Activated CD8-positive, alpha-beta memory T cell treated with anti-CD3 and anti-CD28 coated beads for 24 hours (primary cell): ENCODE results near the gene FGF5.
A peak's percentile ranks its signal among the peaks of the same experiment; 100 is the strongest.
"Not testable (repeated sequence)": the region's sequence is repeated elsewhere in the genome, so short reads cannot be mapped to it uniquely, and the experiment has no call there.

ENCODE experiments used
- DNase-seq: peaks from one replicate; pipeline ENCODE4 v3.0.0-alpha.2; 2020

The FGF5 gene

DNA sequence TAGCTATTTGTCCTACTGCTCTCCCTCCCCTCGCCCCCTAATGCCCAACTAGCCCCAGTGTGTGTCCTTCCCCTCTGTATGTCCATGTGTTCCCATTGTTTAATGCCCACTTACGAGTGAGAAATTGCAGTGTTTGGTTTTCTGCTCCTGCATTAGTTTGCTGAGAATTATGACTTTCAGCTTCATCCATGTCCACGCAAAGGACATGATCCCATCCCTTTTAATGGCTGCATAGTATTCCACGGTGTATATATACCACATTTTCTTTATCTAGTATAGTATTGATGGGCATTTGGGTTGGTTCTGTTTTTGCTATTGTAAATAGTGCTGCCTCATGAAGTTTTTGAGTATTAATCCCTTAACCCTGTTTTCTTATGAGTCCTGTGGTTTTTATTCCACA is 35.4 kb downstream of the FGF5 start:
- no peak for DNase-seq

DNA sequence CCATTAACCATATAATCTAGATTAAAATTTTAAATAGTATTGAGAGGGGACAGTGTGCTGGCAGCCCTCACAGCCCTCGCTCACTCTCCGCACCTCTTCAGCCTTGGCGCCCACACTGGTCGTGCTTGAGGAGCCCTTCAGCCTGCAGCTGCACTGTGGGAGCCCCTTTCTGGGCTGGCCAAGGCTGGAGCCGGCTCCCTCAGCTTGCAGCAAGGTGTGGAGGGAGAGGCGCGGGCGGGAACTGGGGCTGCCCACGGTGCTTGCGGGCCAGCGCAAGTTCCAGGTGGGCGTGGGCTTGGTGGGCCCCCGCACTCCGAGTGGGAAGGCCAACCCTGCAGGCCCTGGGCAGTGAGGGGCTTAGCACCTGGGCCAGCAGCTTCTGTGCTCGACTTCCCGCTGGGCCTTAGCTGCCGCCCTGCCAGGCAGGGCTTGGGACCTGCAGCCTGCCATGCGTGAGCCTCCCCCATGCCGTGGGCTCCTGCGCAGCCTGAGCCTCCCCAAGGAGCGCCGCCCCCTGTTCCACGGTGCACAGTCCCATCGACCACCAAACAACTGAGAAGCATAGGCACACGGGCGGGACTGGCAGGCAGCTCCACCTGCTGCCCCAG is 36.3 kb downstream of the FGF5 start:
- DNase-seq, result no peak

DNA sequence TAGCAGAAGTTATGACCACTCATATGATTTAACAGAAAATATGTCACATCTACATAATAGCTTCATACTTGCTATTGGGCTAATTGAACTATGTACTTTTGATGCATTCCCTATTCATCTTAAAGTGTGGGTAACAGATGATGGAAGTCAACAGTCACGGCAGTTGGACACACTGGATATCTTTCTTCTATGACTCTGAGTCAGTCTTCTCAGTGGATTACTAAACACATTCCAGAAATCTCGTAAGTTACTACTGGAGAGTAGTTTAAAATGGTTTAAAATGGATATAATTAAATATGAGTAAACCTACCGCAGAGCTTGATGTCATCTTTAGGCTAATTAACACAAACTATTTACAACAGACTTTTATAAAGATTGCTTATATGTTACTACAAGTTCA is 39.0 kb downstream of the FGF5 start:
- DNase-seq, result no peak

DNA sequence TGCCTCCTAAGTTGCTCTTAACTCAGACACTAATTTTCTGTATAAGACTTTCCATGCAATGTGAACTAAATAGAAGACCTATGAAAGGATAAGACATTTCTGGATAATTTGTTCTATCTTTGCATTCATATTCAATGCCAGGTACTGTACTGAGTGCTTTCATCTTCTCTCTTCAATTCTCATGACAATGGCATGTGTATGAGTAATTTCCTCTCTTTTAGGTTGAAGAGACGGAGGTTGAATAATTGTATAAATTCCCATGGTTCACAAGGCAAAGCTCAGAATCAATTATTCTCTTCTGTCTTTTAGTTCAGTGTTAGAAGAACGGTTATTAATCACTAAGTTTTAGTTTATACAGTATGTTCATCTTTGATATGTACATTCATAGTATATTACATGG is 39.8 kb downstream of the FGF5 start:
- no peak for DNase-seq

DNA sequence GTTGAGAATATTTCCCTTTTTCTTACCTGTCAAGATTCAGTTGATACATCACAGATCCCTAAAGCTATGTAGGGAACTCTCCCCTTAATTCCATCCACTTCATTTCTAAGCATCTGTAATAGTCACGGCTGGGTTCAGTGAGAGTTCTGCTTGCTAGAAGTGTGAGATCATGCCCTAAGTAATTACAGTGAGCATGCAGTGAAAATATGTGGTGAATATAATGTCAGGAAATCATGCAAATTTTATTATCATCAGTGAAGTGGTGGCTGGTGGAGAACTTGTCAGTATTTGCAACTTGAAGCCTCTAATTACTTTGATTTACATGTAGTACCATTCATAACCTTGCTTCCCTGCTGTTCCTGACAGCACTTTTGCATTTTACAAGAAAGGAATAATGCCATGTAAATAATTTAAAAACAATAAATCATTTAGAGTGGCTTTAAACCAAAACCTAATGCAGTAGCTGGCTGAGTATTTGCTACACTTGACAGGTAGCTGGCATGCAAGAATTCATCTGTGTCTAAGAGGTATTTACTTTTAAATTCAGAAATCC is 40.8 kb downstream of the FGF5 start:
- no peak for DNase-seq

DNA sequence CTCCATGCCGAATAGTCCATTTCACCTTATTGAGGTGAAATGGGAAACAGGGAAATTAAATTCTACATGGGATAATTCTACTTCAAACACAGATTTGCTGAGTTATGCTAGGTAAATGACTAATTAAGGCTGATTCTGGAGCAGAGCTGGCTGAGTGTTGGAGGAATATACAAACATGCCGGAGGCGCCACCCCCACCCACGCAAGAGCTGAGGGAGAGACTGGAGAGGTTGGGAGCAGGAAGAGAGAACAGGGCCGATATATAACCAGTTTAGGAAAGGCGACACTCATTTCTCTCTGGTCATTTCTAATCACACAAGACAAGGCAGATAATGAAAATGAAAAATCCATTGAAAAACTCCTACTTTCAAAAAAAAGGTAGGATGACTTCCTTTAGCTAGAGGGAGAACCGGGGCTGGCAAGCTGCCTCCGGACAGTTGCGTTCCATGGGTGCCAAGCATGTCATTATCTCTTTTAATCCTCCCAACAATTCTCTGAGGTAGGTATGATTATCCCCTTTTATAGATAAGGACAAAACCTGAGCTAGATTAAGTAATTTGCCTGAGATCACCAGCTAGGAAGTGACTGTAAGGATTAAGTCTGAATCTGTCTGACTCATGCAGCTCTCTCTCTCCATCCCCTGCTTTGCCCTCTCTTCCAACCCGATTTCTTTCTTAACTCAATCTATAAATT is 41.5 kb downstream of the FGF5 start:
- DNase-seq, result no peak

DNA sequence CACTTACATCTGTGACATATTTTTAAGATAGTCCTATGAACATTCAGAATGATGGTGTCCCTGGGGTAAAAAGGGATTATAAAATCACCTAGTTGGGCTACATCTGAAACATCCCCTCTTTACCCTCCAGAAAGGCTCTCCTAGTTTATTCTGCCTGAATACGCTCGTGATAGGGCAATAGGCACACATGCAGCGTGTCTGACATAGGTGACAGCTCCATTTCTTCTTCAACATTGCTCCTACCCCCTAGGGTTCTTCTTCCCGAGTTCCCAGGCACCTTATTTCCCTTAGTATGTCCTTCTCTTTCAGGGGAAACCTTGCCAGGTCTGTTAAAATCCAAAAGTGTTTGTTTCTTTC is 42.0 kb downstream of the FGF5 start:
- DNase-seq, result no peak

DNA sequence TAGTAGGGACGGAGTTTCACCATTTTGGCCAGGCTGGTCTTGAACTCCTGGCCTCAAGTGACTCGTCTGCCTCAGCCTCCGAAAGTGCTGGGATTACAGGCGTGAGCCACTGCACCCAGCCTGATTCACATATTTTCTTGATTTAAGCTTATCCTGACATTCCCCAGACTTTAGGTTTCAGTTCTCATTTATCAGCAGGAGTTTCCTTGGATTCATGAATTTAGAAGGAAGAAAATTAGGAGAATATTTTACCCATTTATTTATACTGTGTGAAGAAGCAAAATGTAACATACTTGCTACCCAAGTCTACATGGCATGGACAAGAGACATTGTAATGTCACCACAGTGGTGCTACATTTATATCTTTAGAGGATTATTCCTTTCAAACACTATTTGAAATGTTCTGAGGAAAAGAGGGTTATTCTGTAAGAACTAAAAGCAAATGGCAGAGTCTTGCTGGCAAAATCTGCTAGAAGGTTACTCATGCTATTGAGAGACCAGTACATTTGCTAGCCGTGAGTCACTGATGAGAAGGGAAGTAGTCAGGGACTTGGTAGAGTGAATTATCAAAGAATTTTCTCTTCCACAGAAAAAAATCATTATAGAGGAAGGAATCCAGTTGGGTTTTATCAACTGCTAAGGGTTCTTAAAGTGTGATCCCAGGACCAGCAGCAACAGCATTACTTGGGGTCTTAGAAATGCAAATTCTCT is 43.0 kb downstream of the FGF5 start:
- no peak for DNase-seq

DNA sequence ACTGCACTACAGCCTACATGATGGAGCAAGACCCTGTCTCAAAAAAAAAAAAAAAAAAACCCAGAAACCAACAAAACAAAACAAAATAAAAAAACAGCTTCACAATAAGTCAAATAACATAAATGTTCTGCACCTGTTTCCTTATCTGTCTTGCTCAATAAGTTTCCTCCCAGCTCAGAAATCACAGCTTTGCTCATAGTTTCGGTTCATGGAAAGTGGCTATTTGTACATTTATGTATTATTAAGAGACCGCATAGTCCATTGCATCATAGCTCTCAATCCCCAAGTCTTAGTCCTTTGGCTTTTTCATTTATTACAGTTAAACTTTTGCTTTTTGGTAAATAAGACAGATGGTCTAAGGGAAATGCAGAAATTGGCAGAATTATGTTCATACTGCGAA is 44.7 kb downstream of the FGF5 start:
- no peak for DNase-seq

DNA sequence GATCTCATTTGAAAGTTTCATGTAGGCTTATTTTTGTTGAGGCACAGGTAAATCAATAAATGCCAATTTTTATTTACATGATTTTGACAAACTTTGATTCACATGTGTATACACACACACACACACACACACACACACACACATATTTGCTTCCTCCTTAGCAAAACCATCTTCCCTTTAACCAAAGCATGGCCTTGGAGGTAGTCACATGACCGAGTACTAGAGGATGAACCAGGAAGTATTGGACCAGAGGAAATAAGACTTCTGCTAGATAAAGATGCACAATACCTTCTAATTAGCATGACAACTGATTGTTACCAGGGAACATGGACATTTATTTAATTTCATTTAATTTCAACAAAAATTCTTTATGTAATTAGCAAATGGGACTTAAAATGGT is 45.7 kb downstream of the FGF5 start:
- DNase-seq, result no peak

DNA sequence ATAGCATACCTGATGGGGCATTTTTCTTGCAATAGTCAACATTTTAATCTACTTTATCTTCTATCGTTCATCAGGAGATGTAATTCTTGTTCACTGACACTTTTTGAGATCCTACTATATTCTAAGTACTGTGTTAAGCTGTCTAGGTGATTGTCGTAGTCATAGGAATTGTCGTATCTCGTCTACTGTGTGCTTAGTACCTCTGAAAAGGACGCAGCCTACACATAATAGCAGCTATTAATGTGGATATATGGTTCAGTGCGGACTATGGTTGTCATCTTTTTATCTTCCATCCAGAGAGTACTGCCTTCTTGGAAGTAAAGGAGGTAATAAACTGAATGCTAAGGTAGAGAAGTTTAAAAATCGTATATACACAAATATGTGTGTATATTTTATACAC is 47.2 kb downstream of the FGF5 start:
- no peak for DNase-seq

DNA sequence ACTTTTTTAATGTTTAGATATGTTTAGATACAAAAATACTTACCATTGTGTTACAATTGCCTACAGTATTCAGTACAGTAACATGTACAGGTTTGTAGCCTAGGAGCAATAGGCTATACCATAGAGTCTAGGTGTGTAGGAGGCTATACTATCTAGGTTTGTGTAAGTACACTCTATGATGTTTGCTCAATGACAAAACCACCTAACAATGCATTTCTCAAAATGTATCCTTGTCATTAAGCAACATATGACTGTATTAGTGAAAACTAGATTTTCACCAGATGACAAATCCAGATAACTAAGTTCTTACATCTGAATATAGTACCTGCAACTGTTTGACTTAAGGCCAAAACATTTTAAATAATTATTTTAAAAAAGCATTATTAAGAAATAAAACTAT is 49.4 kb downstream of the FGF5 start:
- not testable (repeated sequence) for DNase-seq

DNA sequence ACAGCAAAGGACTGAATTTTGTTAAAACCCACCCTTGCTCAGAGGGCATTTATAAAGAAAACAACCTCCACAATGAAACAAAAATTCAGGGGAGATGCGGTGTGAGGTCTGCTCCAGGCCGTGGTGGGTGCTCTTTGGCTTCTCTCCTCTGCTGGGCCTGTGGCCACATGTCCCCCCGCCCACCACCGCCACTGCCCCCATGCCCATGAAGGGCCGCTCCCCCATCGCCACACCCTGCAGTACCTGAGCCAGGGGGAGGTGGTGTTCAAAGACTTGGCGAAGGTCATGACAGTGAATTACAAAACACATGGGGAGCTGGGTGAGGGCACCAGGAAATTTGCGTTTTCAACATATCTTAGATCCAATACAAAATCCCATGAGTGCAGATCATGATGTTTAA is 54.9 kb downstream of the FGF5 start:
- DNase-seq, result no peak

DNA sequence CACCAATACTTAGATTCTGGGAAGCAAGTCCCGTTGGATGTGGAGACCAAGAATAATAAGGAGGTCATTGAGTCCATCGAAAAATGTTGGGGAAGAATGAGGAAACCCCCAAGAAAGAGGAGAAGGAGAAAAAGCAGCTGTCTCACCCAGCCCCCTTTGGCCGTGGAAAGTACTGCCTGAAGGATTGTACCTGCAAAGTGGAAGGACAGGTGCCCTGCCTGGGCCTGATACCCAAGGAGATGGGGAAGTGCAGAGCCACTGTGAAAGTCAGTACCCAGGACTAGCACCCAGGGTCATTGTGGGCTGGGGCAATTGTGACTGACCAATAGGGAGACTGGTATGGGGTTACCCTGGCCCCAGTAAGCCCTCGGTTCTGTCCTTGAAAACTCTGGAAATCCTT is 55.3 kb downstream of the FGF5 start:
- no peak for DNase-seq

DNA sequence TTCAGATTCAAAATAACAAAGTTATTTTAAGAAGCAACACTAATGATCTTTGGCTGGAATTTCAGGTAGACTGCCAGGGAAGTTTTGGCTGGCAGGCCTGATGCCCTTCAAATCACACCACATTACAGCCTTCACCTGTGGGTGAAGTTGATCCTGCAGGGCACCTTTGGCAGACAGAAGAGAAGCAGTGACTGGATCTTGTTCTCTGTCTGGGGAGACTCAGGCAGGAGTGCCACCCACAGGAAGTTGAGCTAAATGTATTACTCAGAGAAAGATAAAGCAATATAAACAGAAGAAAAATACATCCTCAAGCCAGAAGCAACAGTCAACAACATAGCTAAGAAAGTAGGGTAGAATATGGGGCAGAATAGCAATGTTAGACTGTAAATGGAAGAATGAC is 56.3 kb downstream of the FGF5 start:
- no peak for DNase-seq

DNA sequence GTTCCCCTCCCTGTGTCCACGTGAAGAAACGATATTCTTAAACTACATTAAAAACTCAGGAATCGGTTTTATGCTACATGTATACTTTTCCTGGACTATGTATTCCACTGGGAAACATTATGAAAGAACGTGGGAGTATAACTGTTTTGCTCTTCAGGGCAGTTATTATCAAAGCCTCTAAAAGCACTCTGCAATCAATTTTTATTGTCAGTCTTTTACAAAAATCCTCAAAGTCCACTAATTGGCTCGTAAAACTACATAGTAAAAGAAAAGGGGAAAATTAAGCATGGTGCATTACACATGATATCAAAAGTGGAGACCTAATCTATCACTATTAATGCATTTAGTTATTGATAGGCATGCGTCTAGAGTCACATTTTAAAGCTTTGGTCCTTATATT is 57.7 kb downstream of the FGF5 start:
- DNase-seq, result no peak

DNA sequence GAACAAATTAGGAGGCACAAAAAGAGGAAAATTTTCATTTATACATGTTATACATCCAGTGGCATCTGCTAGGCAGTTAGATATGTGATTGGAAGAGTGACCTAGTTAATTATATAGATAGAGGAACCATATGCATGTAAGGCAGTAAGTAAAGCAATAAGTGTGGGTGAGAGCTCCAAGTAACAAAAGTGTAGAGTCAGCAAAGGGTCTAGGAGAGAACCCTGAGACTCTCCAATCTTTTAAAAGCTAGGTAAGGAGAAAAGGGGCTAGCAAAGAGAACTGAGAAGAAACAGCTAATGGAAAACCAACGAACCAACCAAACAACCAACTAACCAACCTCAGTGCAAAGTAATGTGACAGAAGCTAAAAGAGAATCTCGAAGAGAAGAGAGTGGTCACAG is 65.2 kb downstream of the FGF5 start:
- no peak for DNase-seq

DNA sequence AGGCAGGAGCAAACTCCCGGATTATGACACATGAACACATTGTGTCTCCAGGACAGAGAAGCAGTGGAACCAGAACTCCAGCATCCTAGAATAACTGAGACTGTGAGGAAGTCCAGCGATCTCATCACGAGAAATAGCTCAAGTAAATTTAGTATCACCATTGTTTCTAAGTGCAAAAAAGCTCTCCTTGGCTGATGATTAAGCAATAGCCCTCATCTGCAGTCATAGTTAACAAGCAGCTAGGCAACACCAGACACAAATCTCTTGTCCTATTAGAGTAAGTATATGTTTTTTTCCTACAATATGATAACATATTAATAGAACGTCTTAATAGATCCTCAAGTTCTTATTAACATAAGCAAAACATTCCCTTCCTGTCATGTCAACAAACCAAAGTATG is 66.7 kb downstream of the FGF5 start:
- no peak for DNase-seq

DNA sequence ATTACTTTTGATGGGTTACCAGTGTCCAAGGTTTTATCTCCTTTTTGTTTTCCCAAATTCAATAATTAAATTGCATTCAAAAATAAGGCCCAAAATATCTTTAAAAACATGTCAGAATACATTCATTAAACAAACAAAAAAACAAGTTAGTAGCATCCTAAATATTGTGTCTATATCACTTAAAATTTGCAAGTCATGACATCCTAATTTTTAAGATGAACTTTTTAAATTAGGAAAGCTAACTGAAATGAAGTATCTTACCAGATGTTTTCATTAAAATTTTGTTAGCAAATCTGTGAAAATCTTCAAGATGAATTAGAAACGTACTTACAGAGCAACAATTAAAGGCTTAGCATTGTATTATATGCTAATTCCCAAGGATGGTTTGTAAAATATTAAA is 68.1 kb downstream of the FGF5 start:
- no peak for DNase-seq

DNA sequence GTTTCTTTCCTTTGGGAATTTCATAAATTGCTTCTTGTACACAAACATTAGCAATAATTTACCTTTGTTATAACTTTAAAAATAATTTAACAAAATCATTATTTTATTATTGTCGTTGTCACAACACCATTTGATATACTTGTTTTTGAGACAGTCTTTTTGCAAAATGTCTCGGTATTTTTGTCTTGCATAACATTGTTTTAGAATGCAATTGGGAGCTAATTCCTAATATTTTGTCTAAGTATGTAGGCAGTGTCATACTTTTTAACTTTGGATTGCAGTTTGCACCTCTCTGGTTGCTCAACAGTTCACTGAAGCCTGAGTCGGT is 68.7 kb downstream of the FGF5 start:
- DNase-seq, result no peak

DNA sequence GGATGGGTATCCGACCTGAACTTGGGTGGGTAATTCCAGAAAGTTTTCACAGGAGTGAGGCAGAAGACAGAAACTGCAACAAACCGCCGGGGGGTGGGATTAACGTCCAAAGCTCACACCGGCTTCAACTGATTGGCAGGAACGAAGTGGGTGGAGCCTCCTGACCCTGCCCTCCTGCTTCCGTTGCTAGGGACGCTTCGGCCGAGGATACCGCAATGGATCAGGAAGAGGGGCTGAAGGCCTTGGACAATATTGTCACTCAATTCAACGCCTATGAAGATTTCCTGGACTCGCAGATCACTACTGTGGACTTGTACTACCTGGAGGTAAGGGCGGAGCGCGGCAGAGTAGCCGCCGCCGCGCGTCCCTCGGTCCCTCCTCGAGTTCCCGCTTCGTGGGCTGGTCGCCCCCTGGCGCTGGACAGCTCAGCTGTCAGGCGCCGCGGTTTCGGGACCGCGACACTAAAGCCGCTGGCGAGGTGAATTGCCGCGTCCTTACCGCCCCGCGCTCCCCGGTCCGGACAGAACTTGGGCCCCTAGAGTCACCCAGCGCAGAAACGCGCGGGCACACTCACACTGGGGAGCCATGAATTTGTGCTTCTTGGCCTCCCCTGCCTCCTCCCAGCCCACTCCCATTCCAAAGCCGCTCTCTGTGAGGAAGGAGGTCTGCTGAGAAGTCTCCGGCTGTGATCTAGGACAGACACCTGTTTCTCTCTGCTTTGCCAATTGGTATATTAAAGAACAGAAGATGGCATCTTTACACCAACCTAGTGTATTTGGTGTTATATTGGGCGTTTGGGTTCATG is 69.3 kb downstream of the FGF5 start, which contains the start of gene CFAP299:
Gene CFAP299 (plus strand): TSS at position 177 of the 805 bp plus-strand sequence.
- DNase-seq, result peak; percentile 78

DNA sequence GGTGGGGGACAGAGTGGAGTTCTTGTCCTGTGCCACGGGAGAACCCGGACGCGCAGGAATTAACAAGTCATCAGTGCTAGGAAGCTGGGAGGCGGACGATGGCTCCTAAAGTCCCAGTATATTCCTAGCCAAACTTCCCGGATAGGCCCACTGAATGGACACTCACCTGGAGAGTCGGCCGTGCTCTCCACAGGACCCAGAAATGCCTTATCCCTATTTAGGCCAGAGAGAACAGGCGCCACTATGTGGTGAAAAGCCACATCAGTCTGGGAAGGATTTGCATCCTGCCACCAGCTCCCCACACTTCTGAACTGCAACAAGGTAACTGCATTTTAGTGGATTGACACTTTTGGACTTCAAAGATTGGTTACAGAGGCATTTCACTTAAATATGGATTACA is 70.1 kb downstream of the FGF5 start:
- DNase-seq, result no peak

DNA sequence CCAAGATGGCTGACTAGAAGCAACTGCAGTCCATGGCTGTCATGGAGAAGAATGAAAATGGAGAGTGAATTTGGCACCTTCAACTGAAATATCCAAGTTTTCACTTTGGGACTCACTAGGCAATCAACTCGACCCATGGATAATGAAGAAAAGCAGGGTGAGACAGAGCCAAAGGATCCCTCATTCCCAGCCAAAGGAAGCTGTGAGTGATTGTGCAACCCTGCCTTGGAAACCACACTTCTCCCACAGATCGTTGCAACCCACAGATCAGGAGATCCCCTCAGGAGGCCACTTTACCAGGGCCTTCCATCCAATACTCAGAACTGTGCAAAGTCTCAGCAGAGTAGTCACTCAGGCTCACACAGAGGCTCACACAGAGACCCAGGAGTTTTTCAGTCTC is 73.6 kb downstream of the FGF5 start:
- DNase-seq, result no peak
